ENCODE results near the gene SLC5A2.

DNA sequence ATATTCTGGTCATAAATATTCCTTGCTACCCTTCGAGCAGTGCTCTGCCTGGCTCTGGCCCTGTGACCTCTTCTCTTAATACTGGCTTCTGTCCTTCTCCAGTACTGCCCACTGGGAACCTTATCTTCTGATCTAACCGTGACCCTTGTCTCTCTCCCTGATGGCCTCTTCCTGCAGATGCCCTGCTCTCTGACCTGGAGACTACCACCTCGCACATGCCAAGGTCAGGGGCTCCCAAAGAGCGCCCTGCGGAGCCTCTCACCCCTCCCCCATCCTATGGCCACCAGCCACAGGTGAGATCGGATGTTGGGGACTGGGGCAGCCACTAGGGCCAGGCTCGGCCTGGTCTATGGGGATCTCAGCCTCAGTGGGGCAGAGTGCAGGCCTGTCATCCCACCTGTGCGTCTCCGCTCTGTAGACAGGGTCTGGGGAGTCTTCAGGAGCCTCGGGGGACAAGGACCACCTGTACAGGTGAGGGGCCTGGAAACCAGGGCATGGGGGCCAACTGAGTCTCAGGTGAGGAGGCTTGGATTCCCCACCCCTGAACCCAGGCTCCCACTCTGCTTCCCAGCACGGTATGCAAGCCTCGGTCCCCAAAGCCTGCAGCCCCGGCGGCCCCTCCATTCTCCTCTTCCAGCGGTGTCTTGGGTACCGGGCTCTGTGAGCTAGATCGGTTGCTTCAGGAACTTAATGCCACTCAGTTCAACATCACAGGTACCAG, 9.5 kb upstream of the SLC5A2 start:
- TF ChIP-seq, protein P1, sequence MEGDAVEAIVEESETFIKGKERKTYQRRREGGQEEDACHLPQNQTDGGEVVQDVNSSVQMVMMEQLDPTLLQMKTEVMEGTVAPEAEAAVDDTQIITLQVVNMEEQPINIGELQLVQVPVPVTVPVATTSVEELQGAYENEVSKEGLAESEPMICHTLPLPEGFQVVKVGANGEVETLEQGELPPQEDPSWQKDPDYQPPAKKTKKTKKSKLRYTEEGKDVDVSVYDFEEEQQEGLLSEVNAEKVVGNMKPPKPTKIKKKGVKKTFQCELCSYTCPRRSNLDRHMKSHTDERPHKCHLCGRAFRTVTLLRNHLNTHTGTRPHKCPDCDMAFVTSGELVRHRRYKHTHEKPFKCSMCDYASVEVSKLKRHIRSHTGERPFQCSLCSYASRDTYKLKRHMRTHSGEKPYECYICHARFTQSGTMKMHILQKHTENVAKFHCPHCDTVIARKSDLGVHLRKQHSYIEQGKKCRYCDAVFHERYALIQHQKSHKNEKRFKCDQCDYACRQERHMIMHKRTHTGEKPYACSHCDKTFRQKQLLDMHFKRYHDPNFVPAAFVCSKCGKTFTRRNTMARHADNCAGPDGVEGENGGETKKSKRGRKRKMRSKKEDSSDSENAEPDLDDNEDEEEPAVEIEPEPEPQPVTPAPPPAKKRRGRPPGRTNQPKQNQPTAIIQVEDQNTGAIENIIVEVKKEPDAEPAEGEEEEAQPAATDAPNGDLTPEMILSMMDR (conservative IDR thresholded peaks at IDR 0.05; ENCODE audit: low read depth, low read length) = no peak
- no peak for TF ChIP-seq EZH2 (IDR thresholded peaks at IDR 0.05; ENCODE audit: low read length, unreplicated experiment)
